NCI-H69 (cell line): ENCODE results near the gene SPDYE2.
"Not testable (repeated sequence)": the region's sequence is repeated elsewhere in the genome, so short reads cannot be mapped to it uniquely, and the experiment has no call there.

Experiments used
- DNase-seq: peaks from one replicate; lab custom pipeline; 2025; lab: John Stamatoyannopoulos, UW

The SPDYE2 gene

DNA sequence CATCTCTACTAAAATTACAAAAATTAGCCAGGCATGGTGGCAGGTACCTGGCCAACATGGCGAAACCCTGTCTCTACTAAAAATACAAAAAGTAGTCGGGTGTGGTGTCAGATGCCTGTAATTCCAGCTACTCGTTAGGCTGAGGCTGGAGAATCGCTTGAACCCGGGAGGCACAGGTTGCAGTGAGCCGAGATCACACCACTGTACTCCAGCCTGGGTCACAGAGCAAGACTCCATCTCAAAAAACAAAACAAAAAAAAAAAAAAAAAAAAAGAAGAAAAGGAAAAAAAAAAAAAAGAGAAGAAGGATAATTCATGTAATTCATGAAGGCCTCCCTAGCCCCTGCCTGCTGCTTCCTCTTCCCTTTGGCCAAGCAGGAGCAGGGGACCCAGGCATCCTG, 10.4 kb upstream of the SPDYE2 start:
- not testable (repeated sequence) for DNase-seq

DNA sequence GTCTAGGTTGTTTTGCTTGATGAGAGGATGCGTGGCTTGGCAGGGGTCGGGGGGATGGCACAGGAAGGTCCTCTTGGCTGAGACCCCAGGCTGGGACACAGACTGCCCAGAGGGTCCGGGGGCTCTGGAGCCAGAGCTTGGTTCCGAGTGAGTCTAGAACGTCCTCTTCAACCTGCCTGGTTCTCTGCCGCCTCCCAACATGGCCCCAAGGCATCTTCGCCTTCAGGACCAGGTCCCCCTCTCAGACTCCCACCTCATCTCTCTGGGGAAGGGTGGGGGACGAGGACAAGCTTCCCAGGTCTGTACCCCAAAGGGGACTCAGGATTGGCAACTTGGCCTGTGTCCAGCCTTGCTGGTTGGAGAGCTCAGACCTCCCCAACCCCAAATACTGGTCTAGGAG, 8.9 kb upstream of the SPDYE2 start:
- DNase-seq: not testable (repeated sequence)

DNA sequence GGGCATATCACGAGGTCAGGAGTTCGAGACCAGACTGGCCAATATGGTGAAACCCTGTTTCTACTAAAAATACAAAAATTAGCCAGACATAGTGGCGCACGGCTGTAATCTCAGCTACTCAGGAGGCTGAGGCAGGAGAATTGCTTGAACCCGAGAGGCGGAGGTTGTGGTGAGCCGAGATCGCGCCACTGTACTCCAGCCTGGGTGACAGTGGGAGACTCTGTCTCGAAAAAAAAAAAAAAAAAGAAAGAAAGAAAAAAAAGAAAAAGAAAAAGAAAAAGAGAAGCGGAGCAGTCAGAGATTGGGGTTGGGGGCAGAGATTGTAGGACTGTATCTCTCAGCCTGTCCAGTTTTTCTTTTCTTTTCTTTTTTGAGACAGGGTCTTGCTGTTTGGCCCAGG, 8.3 kb upstream of the SPDYE2 start:
- not testable (repeated sequence) for DNase-seq

DNA sequence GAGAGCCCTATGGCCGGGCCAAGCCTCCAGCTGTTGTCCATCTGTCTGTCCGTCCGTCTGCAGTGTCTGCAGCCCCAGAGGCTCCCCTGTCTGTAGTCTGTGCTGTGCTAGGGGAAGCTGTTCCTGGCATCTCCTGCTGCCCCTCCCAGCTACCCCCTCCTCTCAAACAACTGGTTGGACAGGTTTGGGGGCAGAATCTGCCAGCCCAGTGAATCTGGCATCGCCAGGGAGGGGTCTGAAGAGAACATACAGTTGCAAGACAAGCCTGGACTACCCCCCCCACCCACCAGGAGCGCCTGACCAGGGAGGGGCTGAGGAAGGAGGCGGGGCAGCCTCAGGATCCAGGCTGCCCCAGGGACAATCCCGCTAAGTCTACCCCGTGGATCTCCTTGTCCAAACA, 7.4 kb upstream of the SPDYE2 start, which contains the start of gene UPK3BL2:
Gene UPK3BL2, minus strand, starts transcription at position 101 of the 400 bp plus-strand sequence. Its CDS starts 60 bp downstream, at position 41.
- DNase-seq: not testable (repeated sequence)

DNA sequence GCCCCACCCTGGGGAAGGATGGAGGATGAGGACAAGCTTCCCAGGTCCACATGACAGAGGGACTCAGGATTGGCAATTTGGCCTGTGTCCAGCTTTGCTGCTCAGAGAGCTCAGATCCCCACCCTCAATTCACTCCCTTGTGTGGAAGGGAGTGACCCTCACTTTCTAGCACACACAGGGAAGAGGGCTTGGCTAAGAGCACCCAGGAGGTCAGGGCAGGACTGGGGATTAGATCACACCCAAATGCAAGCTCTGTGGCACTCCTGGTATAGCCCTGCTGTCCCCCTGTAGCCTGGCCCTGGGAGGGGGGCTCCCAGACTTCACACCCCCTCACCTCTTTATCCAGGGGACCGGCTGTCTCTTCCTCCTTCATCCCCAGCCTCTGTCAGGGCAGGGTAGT, 6.7 kb upstream of the SPDYE2 start:
- DNase-seq: not testable (repeated sequence)

DNA sequence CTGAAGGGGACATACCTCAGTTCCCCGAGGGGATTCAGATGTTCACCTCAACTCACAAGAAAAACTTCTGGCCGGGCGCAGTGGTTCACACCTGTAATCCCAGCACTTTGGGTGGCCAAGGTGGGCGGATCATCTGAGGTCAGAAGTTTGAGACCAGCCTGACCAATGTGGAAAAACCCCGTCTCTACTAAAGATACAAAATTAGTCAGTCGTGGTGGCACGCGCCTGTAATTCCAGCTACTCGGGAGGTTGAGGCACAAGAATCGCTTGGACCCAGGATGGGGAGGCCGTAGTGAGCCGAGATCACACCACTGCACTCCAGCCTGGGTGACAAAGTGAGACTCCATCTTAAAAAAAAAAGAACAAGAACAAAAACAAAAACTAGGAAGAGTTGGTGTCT, 5.7 kb upstream of the SPDYE2 start:
- not testable (repeated sequence) for DNase-seq

DNA sequence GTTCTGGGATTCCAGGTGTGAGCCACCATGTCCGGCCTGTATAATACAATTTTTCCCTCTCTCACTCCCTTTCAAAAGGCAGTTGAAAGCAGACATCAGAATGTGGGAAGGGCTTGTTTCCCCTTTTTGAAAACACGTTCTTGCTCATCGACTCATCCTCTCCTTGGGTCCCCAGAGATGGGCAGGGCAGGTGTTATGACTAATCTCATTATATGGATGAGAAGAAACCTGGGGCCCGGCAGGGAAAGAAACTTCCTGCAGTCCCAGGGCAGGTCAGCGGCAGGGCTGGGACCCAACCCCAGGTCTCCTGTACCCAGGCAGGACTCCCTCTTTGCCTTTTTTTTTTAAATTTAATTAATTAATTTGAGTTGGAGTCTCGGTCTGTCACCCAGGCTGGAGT, 4.7 kb upstream of the SPDYE2 start:
- not testable (repeated sequence) for DNase-seq

DNA sequence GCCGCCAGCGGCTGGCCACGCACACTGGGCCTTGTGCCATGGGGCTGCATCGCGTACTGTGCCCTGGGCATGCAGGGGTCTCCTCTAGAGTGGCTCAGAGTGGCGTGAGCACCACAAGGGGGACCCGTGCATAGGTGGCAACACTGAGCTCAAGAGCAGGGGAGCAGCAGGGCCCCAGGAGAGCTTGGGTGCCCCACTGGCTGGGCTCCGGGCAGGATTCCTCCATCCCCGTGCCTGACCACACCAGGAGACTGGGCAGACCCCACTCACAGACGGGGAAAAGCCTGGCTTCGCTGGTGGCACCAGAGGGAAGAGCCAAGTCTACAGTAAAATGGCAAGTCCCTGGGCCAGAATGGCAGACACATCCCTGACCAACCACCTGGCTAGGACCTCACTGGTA, 17.6 kb downstream of the SPDYE2 start:
- not testable (repeated sequence) for DNase-seq

DNA sequence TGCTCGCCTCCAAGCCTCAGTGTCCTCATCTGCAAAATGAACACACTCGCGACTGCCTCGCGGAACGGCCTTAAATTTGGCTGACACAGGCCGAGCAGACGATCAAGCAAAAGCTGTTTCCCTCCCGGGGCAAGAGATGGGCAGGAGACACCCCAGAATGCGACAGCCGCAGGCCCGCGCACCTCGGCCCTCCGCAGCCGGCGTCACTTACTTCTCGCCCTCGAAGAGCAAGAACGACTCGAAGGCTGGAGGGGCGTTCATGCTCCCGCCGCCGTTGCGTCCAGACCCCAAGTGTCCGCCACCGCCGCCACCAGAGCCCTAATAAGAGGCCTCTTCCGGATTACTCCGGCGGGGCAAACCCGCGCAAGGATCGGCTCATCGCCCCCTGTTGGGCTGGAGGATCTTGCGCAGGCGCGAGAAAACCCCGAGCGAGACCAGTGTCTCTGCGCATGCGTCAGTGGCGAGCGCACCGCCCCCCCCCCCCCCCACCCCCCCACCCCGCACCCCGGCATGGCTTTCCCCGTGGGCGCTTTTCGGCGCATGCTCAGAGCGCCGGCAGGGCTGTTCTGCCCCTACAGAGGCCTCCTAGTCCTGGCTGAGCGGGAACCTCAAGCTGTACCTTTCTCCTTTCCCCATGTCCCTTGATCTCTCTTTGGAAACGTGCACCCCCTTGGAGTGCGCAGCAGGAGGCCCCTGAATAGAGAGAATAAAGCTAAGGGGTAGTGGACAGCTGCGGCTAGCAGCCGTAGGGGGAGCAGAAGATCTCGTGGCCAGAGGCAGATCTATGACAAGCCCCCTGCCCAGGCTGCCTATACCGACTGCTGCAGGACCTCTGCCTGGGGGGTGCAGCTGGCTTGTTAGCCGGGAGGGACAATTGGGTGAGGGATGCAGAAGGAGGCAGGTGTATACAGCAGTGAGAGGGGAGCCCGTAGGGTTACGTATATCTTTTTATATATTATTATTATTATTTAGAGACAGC, 21.5 kb downstream of the SPDYE2 start, which contains the start of gene POLR2J3:
Gene POLR2J3, minus strand, starts transcription at position 323 of the 979 bp plus-strand sequence. Its CDS starts 62 bp downstream, at position 261.
- DNase-seq: not testable (repeated sequence)

DNA sequence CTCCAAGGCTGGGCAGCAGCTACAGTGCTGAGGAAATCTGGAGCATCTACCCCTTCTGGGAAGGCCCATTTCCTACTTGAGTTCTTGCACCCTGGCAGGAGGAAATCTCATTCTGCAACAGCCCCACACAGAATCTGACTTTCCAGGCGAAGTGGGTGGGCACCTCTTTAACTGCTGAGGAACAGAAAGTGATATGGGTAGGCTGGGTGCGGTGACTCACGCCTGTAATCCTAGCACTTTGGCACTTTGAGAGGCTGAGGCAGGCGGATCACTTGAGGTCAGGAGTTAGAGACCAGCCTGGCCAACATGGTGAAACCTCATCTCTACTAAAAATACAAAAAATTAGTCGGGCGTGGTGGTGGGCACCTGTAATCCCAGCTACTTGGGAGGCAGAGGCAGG, 23.6 kb downstream of the SPDYE2 start:
- DNase-seq: not testable (repeated sequence)

DNA sequence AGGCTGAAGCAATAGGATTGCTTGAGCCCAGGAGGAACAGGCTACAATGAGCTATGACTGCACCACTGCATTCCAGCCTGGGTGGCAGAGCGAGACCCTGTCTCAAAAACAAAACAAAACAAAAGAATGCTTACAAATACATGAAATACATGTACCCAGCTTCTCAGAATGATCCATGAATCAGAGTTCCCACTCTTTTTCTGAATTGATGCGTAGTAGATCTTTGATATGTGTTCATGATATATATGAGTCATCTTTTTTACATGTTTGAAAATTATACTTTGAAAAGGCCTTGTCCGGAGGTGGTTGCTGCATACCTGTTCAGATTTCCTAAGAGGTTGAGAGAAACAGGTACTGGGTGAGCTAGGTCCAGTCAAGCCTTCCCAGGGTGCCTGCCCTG, 25.3 kb downstream of the SPDYE2 start:
- DNase-seq: not testable (repeated sequence)

DNA sequence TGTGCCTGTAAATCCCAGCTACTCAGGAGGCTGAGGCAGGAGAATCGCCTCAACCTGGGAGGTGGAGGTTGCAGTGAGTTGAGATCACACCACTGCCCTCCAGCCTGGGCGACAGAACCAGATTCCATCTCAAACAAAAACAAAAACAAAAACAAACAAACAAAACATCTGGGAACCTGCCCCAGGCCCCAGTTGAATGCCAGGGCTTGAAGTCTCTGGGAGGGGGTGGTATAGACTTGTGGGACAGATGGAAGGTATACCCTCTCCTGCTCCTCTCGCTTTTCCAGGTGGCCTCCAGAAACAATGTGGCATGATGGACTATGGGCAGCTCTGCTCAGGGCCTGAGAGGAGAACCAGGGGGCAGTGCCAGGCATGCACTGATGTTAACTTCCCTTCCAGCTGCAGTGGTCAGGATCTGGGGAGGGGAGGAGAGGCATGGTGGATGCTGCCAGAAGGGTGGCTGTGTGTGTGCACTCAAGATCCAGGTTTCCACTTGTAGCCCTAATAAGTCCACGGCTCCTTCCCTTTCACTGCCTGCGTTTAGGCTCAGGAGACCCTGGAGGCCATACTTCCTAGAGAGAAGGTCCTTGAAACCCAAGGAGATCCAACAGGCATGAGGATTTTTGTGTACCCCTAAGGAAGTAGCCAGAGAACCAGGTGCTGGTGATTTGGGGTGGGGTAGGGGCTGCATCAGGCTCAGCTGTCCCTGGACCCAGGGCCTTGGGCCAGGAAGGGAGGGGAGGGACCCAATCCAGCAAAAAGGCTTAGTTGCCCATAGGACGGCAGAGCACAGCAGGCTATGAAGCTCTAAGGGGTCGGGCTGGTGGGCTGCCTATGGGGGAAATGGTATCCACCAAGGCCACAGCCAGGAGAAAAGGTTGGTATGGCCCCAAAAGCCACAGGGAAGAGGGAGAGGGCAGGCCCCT, 26.6 kb downstream of the SPDYE2 start:
- not testable (repeated sequence) for DNase-seq

DNA sequence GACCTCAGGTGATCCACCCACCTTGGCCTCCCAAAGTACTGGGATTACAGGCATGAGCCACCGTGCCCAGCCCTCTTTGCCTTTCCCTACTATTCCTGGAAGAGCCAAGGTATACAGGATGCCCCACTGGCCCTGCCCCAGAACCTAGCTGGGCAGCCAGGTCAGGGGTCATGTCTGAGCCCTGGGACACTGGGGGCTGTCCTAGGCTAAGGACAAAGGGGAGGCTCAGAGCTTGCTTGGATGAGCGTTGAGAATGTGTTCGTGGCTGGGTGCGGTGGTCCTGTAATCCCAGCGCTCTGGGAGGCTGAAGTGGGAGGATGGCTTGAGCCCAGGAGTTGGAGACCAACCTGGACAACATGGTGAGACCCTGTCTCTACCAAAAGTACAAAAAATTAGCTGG, 27.5 kb downstream of the SPDYE2 start:
- DNase-seq: not testable (repeated sequence)

DNA sequence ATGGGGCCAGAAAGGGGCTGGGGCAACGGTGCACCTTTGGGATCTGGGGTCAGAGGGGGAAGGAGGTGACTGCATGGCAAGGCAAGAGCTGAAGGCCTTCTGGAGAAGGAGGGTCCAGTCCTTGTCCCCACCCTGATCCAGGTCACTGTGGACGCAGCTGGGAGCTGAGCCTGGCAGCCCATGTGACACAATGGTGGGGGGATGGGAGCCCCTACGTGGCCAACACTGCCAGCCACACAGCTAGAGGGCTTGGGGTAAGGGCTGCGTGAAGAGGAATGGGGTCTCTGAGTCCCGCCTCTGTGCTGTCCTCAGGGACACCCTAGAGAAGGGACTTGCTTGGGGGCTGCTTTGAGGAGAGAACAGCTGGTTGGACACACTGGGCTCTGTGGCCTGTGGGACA, 30.7 kb downstream of the SPDYE2 start:
- DNase-seq: not testable (repeated sequence)

DNA sequence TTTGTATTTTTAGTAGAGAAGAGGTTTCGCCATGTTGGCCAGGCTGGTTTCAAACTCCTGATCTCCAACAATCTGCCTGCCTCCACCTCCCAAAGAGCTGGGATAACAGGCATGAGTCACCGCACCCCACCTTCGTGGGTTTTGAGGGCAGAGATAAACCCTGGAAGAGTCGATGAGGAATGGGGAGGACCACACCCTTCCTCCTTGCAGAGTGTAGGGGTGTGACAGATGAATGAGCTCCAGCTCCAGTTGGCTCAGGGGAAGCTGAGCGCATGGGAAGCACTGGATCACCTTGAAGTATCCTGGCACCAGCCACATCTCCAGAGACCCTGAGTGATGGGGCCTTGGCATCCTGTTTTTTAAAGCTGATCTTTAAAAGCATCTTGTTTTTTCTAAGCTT, 32.5 kb downstream of the SPDYE2 start:
- not testable (repeated sequence) for DNase-seq

DNA sequence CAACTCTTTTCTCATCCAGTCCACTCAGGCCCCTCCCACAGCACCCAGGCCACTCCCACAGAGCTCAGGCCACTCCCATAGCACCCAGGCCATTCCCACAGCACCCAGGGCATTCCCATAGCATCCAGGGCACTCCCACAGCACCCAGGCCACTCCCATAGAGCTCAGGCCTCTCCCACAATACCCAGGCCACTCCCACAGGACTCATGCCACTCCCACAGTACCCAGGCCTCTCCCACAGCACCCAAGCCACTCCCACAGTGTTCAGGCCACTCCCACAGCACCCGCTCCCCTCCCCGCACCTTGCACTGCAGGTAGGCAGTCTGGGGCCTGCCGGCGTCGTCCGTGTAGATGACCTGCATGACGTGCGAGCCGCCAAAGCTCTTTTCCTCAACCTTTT, 38.8 kb downstream of the SPDYE2 start:
- DNase-seq: not testable (repeated sequence)

DNA sequence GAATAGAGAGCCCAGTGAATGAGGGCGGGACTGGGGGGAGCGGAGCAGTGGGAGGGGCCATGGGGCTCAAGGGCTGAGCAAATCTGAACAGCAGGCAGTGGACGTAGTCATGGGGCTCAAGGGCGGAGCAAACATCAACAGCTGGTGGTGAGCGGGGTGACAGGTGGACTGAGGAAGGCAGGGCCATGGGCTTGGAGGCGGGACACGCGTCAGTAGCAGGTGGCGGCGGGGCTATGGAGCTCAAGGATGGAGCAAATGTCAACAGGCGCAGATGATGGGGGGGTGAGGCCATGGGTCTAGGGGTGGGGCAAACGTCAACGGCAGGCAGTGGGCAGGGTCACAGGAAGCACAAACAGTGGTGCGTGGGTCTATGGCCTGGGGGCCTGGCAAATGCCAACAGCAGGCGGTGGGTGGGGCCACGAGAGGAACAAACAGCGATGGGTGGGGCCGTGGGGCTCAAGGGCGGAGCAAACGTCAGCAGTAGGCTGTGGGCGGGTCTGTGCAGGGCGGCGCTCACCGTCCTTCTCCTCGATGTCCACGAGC, 41.5 kb downstream of the SPDYE2 start:
- not testable (repeated sequence) for DNase-seq

DNA sequence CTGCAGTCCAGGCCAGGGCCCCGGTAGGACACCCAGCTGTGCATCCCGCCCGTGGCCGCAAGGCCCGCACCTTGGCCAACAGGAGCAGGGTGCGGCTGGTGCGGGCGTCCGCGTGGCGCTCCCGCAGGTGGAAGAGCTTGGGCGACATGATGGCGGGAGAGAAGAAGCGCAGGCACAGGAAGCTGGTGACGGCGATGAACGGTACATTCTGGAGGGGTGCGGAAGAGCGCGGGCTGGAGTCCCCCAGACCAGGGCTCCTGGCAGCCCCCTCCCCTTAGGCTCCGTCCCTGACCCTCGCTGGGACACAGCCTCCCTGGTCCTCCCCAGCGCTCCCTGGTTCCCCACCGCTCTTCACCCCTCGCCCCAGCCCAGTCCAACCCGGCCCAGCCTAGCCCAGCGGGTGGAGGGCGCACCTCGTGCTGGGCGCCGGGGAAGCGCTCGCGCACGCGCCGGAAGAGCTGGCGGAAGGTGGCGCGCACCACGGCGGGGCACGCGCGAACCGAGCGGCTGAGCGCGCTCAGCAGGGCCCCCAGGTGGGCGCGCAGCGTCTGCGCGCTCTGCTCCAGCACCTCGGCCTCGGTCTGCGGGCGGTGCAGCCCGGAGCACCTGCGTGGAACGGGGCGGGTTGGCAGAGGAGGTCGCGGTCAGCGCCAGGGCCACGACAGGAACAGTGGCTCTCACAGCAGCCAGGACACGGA, 42.8 kb downstream of the SPDYE2 start:
- not testable (repeated sequence) for DNase-seq

DNA sequence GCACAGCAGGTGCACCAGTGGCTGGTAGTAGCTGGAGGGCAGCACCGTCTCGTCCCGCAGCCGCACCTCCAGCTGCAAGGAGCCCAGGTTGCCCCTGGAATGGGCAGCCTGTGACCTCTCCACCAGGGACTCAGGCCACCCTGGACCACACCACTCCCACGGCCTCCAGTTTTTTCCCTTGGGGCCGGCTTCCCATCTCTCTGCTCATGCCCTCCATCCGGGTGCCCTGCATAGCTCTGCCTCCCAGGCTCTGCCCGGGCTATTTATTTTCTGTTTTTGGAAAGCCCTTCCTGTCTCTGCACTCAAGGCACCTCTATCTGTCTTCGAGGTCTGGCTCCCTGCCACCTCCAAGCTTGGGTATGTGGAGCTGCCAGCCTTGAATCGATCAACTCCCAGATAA, 45.0 kb downstream of the SPDYE2 start:
- DNase-seq: not testable (repeated sequence)

DNA sequence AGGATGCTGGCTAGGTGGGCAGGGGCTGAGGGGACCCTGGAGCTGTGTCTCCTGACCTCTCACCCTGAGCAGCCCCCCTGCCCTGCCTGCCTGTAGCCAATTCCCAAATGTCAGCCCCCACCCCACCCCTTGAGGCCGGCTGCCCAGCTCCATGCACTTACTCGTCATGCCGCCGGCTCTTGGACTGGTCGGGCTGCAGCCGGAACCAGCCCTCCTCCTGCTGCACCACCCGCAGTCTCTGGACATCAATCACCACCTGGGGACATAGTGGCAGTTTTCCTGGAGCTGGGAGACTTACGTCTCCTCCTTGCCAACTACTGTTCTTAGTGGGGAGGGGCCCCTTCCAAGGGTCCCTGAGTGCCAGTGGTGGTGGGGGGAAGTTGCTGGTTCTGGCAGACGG, 48.7 kb downstream of the SPDYE2 start:
- not testable (repeated sequence) for DNase-seq

DNA sequence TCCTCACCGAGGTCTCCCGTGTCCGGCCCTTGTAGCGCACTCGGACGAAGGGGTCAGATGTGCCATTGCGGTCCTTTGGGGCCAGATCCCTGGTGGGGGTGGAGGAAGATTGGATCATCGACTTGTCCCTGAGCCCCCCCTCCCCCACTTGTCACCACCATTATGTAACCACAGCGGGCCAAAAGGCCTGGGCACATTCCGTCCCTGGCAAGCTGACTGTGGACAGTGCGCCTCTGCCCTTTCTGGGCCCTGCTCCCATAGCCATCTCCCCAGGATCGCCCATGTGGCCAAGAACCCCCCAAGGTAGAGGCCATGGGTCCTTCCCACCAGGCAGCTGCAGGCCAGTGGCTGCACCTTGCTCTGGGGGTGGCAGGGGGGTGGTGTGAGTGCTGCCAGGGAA, 51.3 kb downstream of the SPDYE2 start:
- not testable (repeated sequence) for DNase-seq
